ENCODE results near the gene IFI16. TPM values are rescaled to one million over a fixed set of nuclear protein-coding genes. Genes with fewer than 3 reads are reported as not detected.

Gene IFI16
- total and polyA plus RNA-seq, 10 of the 15 experiments (the other 5 are each of a cell fraction or from before 2014, with no cell fraction given), result 120 to 375 (median 188) TPM

- BruUV-seq (replicated peaks), result no TSS peak
- in situ Hi-C loops (cut with MboI) (no loop called here), intact Hi-C loops (cut with micrococcal nuclease; ENCODE audit: unreplicated experiment) (loop anchor here (10.0 kb wide), 1 partner anchor 165 kb away; no protein-coding TSS in a partner anchor)
- ATAC-seq (no peak), FAIRE-seq (no peak), DNase-seq (ENCODE audit: low read depth, low spot score) (no peak)
- SMC1A ChIA-PET (ENCODE audit: uncharacterized antibody, unreplicated experiment), result no interaction called here
- H3K9me3 ChIP-seq (replicated peaks; ENCODE audit: control insufficient read depth, insufficient read depth, low read length), result no peaks in the 10 kb centered on the region
- H3K27ac ChIP-seq (ENCODE audit: control insufficient read depth, insufficient read depth), result no peak overlapping the region
- RAD21 ChIA-PET (ENCODE audit: unreplicated experiment), result no interaction called here
- CTCF ChIA-PET, result interaction anchor here (0.8 to 2.3 kb wide), 3 partner anchors 28 to 463 kb away, joined by 3 to 11 read pairs (median 4); no protein-coding TSS in a partner anchor
- no peak overlapping the region for H3K4me3 ChIP-seq
- no peak overlapping the region for H3K4me2 ChIP-seq (ENCODE audit: control insufficient read depth, insufficient read depth)
- no peaks in the 10 kb centered on the region for H3K79me2 ChIP-seq (ENCODE audit: control insufficient read depth, insufficient read depth, low read length)
- TF ChIP-seq IRF4 (IDR thresholded peaks at IDR 0.05; ENCODE audit: low read depth, low read length), result no peak
- TF ChIP-seq PAX5 (IDR thresholded peaks at IDR 0.05; ENCODE audit: borderline replicate concordance, low read depth, low read length), result no peak
- no peak for TF ChIP-seq PML (IDR thresholded peaks at IDR 0.05; ENCODE audit: low read length)
- TF ChIP-seq MAX (IDR thresholded peaks at IDR 0.05; ENCODE audit: low read depth, low read length), result no peak
- TF ChIP-seq BHLHE40 (IDR thresholded peaks at IDR 0.05; ENCODE audit: borderline replicate concordance in 1 of 2, low read depth in 2 of 2, low read length in 1 of 2), result no peak
- no peak for TF ChIP-seq USF1 (IDR thresholded peaks at IDR 0.05; ENCODE audit: borderline replicate concordance, extremely low read length, insufficient read depth, low read depth, low read length)
- TF ChIP-seq CHD2 (IDR thresholded peaks at IDR 0.05; ENCODE audit: borderline replicate concordance, low read depth, low read length), result no peak
- TF ChIP-seq MEF2B (IDR thresholded peaks at IDR 0.05; ENCODE audit: partially characterized antibody, poor library complexity, severe bottlenecking), result no peak
- no peak for TF ChIP-seq HDAC2 (IDR thresholded peaks at IDR 0.05)
- no peak for TF ChIP-seq CTCF (IDR thresholded peaks at IDR 0.05 in 2 of 3, conservative IDR thresholded peaks at IDR 0.05 in 1 of 3; ENCODE audit: control insufficient read depth in 2 of 3, extremely low read depth in 1 of 3, insufficient read depth in 1 of 3, low read depth in 3 of 3, low read length in 3 of 3)
- no peak for TF ChIP-seq ZNF622 (IDR thresholded peaks at IDR 0.05)
- no peak for TF ChIP-seq RAD51 (IDR thresholded peaks at IDR 0.05)
- TF ChIP-seq BMI1 (IDR thresholded peaks at IDR 0.05; ENCODE audit: borderline replicate concordance), result no peak
- TF ChIP-seq NR2C1 (IDR thresholded peaks at IDR 0.05), result no peak
- TF ChIP-seq E2F8 (IDR thresholded peaks at IDR 0.05; ENCODE audit: low read depth, partially characterized antibody), result no peak
- TF ChIP-seq CBX5 (IDR thresholded peaks at IDR 0.05; ENCODE audit: low read depth), result no peak
- no peak for TF ChIP-seq E4F1 (IDR thresholded peaks at IDR 0.05; ENCODE audit: borderline replicate concordance, partially characterized antibody)
- 0% methylated on average over 1 of the region's 1 CpG for WGBS (ENCODE audit: insufficient coverage, insufficient replicate concordance, low lambda C conversion rate, missing lambda C conversion rate)
- no peaks in the 10 kb centered on the region; a peak in 1 of 4 replicates for H3K27me3 ChIP-seq (replicated peaks in 1 of 2; ENCODE audit: control insufficient read depth in 2 of 2, insufficient read depth in 2 of 2, low read length in 1 of 2)
- no peaks in the 10 kb centered on the region for H3K36me3 ChIP-seq (ENCODE audit: control insufficient read depth in 2 of 2, insufficient read depth in 2 of 2, low read length in 1 of 2)
- POLR2A ChIA-PET, result no interaction called here
- no peak overlapping the region for H2AFZ ChIP-seq (ENCODE audit: control insufficient read depth, low read depth, low read length)
- no peaks in the 10 kb centered on the region for H3K4me1 ChIP-seq (ENCODE audit: control insufficient read depth, insufficient read depth, low read length)
- no peak overlapping the region for H3K9ac ChIP-seq (ENCODE audit: control insufficient read depth, insufficient read depth, low read length)
- no peaks in the 10 kb centered on the region for H4K20me1 ChIP-seq (ENCODE audit: control insufficient read depth, insufficient read depth)
Measured at GRCh38 chr1:158969855-158970254, 39.9 kb upstream of the IFI16 start.
